ENCODE measurements around the gene ZBTB38. TPM values are rescaled to one million over a fixed set of nuclear protein-coding genes. Genes with fewer than 3 reads are reported as not detected.

The ZBTB38 gene
- total and polyA plus RNA-seq, 2 experiments from 2014 or later, result 8.7 to 11.5 TPM

GRCh38 chr3:141408596-141408995, 40.3 kb downstream of the ZBTB38 start (continued):
- TF ChIP-seq REST (IDR thresholded peaks at IDR 0.05; ENCODE audit: unreplicated experiment), result no peak

GRCh38 chr3:141409940-141410241, 41.6 kb downstream of the ZBTB38 start:
- H3K4me2 ChIP-seq, result no peak overlapping the region
- peaks cover 16% of the 10 kb centered on the region; the same call in 1 of the 2 replicates for H3K4me1 ChIP-seq (ENCODE audit: insufficient read depth)
- ATAC-seq (no peak), DNase-seq (ENCODE audit: low spot score) (no peak)
- no peaks in the 10 kb centered on the region for H3K9me3 Mint-ChIP-seq
- H3K27me3 ChIP-seq (ENCODE audit: insufficient read depth), result peaks cover 27% of the 10 kb centered on the region; the same call in 1 of the 2 replicates
- no peaks in the 10 kb centered on the region for H3K9me2 ChIP-seq (ENCODE audit: insufficient read depth)
- H3K27ac ChIP-seq (ENCODE audit: low read depth), result no peak overlapping the region
- no peak overlapping the region for H2AFZ ChIP-seq
- TF ChIP-seq EZH2 (IDR thresholded peaks at IDR 0.05; ENCODE audit: low read depth, unreplicated experiment) (no peak), ZNF462 (CRISPR knock-in tag; IDR thresholded peaks at IDR 0.05) (no peak), CREB1 (CRISPR knock-in tag; IDR thresholded peaks at IDR 0.05; ENCODE audit: low read depth) (no peak), ZNF331 (CRISPR knock-in tag; IDR thresholded peaks at IDR 0.05; ENCODE audit: low read depth) (no peak), JUNB (IDR thresholded peaks at IDR 0.05; ENCODE audit: unreplicated experiment) (no peak), REST (IDR thresholded peaks at IDR 0.05; ENCODE audit: unreplicated experiment) (no peak), EZH2phosphoT487 (IDR thresholded peaks at IDR 0.05; ENCODE audit: unreplicated experiment) (no peak)
- no peaks in the 10 kb centered on the region for H3K36me3 ChIP-seq (ENCODE audit: insufficient read depth)
- H3K27me3 Mint-ChIP-seq (ENCODE audit: insufficient read depth, low read depth, poor library complexity), result peaks cover 7% of the 10 kb centered on the region
- H3K4me3 Mint-ChIP-seq, result no peak overlapping the region
- no peaks in the 10 kb centered on the region for H3K79me2 ChIP-seq (replicated peaks; ENCODE audit: insufficient read depth)
- H4K20me1 ChIP-seq (replicated peaks; ENCODE audit: insufficient read depth), result no peaks in the 10 kb centered on the region
- H3F3A ChIP-seq (replicated peaks; ENCODE audit: low read depth), result no peaks in the 10 kb centered on the region
- H3K4me1 Mint-ChIP-seq, result peaks cover 19% of the 10 kb centered on the region
- H3K27ac Mint-ChIP-seq, result no peak overlapping the region
- no peaks in the 10 kb centered on the region for H3K36me3 Mint-ChIP-seq (ENCODE audit: low read depth)
- H3K4me3 ChIP-seq, result no peak overlapping the region

Data from GM23338 (cell line).